ENCODE measurements around the gene C3orf22.

C3orf22 gene

DNA sequence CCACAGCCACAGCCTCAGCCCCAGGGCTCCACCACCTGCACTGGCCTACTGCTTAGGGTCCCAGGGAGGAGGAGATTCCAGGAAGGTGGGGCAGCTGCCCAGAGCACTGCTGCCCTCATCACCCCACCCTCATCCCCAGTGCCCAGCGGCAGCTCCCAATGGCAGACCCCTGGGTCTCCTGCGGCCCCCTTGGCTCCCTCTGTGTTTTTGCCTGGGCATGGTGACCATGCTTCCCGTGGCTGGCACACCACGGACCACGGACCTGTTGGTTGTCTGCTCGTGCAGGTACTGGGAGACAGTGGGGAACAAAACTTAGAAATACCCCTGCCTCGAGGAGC is 32.1 kb downstream of the C3orf22 start:
- H3K4me3 ChIP-seq (ENCODE audit: low read depth, low read length): no peak overlapping the region
- H3K4me2 ChIP-seq (ENCODE audit: low read length): no peak overlapping the region
- H2AFZ ChIP-seq: no peak overlapping the region
- H3K27ac ChIP-seq: no peak overlapping the region
- no peaks in the 10 kb centered on the region for H3K36me3 ChIP-seq (ENCODE audit: control insufficient read depth, insufficient read depth, low read length)
- H3K79me2 ChIP-seq: no peaks in the 10 kb centered on the region
- peaks cover 3% of the 10 kb centered on the region for H3K27me3 ChIP-seq (ENCODE audit: control insufficient read depth, insufficient read depth, low read length)
- no peak overlapping the region for H3K9ac ChIP-seq
- TF ChIP-seq, protein P1, sequence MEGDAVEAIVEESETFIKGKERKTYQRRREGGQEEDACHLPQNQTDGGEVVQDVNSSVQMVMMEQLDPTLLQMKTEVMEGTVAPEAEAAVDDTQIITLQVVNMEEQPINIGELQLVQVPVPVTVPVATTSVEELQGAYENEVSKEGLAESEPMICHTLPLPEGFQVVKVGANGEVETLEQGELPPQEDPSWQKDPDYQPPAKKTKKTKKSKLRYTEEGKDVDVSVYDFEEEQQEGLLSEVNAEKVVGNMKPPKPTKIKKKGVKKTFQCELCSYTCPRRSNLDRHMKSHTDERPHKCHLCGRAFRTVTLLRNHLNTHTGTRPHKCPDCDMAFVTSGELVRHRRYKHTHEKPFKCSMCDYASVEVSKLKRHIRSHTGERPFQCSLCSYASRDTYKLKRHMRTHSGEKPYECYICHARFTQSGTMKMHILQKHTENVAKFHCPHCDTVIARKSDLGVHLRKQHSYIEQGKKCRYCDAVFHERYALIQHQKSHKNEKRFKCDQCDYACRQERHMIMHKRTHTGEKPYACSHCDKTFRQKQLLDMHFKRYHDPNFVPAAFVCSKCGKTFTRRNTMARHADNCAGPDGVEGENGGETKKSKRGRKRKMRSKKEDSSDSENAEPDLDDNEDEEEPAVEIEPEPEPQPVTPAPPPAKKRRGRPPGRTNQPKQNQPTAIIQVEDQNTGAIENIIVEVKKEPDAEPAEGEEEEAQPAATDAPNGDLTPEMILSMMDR (IDR thresholded peaks at IDR 0.05): no peak
- peaks cover 5% of the 10 kb centered on the region for H3K4me1 ChIP-seq
- no peaks in the 10 kb centered on the region for H3K9me3 ChIP-seq (ENCODE audit: control insufficient read depth, low read length)

DNA sequence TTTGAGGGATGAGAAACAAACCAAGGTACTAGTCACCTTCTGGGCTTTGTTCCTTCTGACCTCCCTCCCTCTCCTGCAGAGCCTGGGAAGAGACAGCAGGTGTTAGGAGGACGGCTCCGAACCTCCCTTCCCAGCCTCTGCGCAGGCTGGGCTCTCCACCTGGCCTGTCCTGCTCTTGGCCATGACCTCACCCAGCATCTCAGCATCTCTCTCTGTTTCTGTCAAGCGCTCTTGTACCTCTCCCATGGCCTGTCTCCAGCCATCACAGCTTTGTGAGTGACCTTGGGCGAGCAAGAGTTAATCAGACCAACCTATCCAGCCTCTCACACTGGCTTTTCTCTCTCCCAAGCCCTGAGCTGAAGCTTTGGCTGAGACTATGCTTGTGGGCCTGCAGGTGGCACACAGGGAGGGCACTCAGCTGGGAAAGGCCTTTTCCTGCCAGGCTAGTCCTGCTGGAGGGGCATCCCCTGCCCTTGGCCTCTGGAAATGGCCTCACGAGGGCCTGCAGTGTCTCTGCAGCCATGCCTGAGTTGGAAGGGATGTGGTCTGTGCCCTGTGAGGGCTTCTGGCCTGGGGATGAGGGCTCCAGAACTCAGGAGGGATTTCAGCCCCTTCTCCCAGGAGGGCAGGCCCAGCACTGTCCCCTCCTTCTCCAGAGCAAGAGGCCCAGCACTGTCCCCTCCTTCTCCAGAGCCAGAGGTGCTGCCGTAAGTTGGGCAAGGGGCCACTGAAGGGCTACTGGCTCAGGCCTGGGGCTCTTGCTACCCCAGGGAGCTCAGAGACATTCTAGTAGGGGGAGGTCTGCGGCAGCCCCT is 32.7 kb downstream of the C3orf22 start:
- H3K36me3 ChIP-seq (ENCODE audit: control insufficient read depth, insufficient read depth, low read length): no peaks in the 10 kb centered on the region
- H3K79me2 ChIP-seq: no peaks in the 10 kb centered on the region
- no peak overlapping the region for H3K27ac ChIP-seq
- no peak overlapping the region for H3K4me3 ChIP-seq (ENCODE audit: low read depth, low read length)
- TF ChIP-seq, protein P1 (IDR thresholded peaks at IDR 0.05): no peak
- H3K4me1 ChIP-seq: peaks cover 5% of the 10 kb centered on the region
- no peaks in the 10 kb centered on the region for H3K9me3 ChIP-seq (ENCODE audit: control insufficient read depth, low read length)
- H2AFZ ChIP-seq: no peak overlapping the region
- H3K27me3 ChIP-seq (ENCODE audit: control insufficient read depth, insufficient read depth, low read length): peaks cover 3% of the 10 kb centered on the region
- no peak overlapping the region for H3K4me2 ChIP-seq (ENCODE audit: low read length)
- H3K9ac ChIP-seq: no peak overlapping the region

DNA sequence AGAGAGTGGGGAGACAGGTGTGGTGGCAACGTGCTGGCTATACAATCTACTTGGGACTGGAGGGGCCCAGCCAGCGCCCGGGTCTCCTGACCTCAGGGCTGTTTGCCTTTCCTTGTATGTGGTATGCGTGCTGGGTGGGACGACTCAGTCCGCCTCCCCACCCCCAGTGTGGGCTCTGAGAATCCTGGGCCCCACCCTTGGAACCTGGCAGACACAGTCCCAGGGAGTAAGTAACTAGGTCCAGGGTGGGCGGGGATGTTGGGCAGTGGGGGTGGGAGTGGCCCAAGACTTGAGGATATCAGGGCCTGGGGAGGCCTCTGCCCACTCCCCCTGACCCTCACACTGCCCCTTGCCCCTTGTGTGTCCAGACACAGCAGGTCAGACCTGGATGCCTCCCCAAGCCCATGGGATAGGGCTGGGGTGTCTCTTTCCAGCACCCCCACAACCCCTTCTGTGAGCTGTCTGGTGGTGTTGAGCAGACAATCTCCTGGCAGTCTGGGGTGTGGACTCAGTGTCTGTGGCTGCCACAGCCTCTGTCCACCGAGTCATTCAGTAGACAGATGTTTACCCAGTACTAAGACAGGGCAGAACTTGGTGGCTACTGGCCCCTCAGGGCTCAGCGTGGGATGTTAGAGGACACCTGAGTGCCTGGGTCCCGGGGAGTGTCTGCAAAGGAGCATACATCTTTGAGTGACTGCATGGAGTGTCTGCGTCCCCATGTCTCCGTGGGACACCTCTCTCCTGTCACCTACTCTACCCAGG is 33.5 kb downstream of the C3orf22 start:
- H3K9ac ChIP-seq: no peak overlapping the region
- H3K36me3 ChIP-seq (ENCODE audit: control insufficient read depth, insufficient read depth, low read length): no peaks in the 10 kb centered on the region

DNA sequence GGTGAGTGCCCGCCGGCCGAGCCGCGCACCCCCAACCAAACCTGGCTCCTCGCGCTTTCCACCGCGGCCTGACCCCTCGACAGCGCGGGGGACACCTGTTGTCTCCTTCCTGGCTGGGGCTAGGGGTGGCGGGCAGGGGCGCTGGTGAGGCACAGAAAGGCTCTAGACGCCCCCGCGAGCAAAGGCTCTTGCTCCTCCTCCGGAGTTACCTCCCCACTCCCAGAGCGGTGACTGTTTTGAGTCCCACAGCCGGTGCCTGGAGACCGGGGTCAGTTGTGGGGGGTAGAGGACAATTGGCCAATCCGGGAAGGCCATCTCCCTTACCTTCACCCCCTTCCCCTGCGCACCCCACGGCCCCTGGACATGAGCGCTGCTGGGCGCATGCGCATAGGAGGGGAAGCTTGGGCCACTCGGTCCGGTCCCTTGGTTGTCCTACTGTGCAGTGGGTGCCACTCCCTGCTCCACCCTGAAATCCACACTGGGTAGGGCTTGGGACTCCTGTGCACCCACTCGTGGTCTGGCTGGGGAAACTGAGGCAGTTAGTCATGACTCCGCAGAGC is 34.2 kb downstream of the C3orf22 start:
- TF ChIP-seq, protein P1 (IDR thresholded peaks at IDR 0.05): no peak
- H2AFZ ChIP-seq: peak overlapping the region; percentile 2
- no peaks in the 10 kb centered on the region for H3K9me3 ChIP-seq (ENCODE audit: control insufficient read depth, low read length)
- peaks cover 3% of the 10 kb centered on the region for H3K27me3 ChIP-seq (ENCODE audit: control insufficient read depth, insufficient read depth, low read length)
- H3K4me1 ChIP-seq: peaks cover 5% of the 10 kb centered on the region
- no peaks in the 10 kb centered on the region for H3K79me2 ChIP-seq
- no peak overlapping the region for H3K27ac ChIP-seq
- no peak overlapping the region for H3K9ac ChIP-seq
- H3K4me3 ChIP-seq (ENCODE audit: low read depth, low read length): no peak overlapping the region
- peak overlapping the region; percentile 74 for H3K4me2 ChIP-seq (ENCODE audit: low read length)
- H3K36me3 ChIP-seq (ENCODE audit: control insufficient read depth, insufficient read depth, low read length): no peaks in the 10 kb centered on the region

More for the DNA sequence above, 33.5 kb downstream of the C3orf22 start:
- Histone ChIP-seq H3K79me2 (no peaks in the 10 kb centered on the region), H3K9me3 (ENCODE audit: control insufficient read depth, low read length) (no peaks in the 10 kb centered on the region), H2AFZ (no peak overlapping the region), H3K27me3 (ENCODE audit: control insufficient read depth, insufficient read depth, low read length) (peaks cover 3% of the 10 kb centered on the region), H3K4me1 (peaks cover 5% of the 10 kb centered on the region), H3K27ac (no peak overlapping the region), H3K4me3 (ENCODE audit: low read depth, low read length) (no peak overlapping the region), H3K4me2 (ENCODE audit: low read length) (no peak overlapping the region)
- TF ChIP-seq, protein P1 (IDR thresholded peaks at IDR 0.05): no peak
